Transverse colon (tissue), 4 donors: Measurements from ENCODE around the gene LAMC1.

Experiments
- CTCF ChIP-seq, 5 experiments: fragments of 200-600 bp in 3 of 5; fragments of 450-650 bp in 2 of 5; sonication (generic) in 3 of 5; IDR thresholded peaks; 1 replicate in 2 of 5; 2 replicates in 3 of 5; pipeline ENCODE4 v1.5.1; 2016 to 2017; ENCODE audit warnings: antibody characterized with exemption in 5 of 5, inconsistent platforms in 3 of 5, mild to moderate bottlenecking in 2 of 5, moderate library complexity in 1 of 5
- EP300 ChIP-seq: sonication (generic); formaldehyde crosslinking; IDR thresholded peaks from one replicate; pipeline ENCODE4 v1.6.1; 2017; ENCODE audit warnings: antibody characterized with exemption, low read depth
- POLR2A ChIP-seq: fragments of 450-650 bp; IDR thresholded peaks from one replicate; pipeline ENCODE4 v1.6.1; 2016; ENCODE audit warnings: antibody characterized with exemption, mild to moderate bottlenecking, moderate library complexity
- POLR2AphosphoS5 ChIP-seq, 3 donors: sonication (generic); formaldehyde crosslinking; IDR thresholded peaks; one replicate each; pipeline ENCODE4 v1.6.1; 2016; ENCODE audit warnings: antibody characterized with exemption in 3 of 3

- TF ChIP-seq CTCF (IDR thresholded peaks at IDR 0.05): no peak
- no peak for TF ChIP-seq POLR2AphosphoS5 (IDR thresholded peaks at IDR 0.05)
- no peak for TF ChIP-seq POLR2A
- no peak for TF ChIP-seq EP300
Observed at GRCh38 chr1:182977480-182977879, 45.7 kb upstream of the LAMC1 start.
